ENCODE data around the gene FAM229B.
A peak's percentile ranks its signal among the peaks of the same experiment; 100 is the strongest.
"Not testable (repeated sequence)": the region's sequence is repeated elsewhere in the genome, so short reads cannot be mapped to it uniquely, and the experiment has no call there.

Gene FAM229B

GRCh38 chr6:112087136-112087911 lies at the start of gene FAM229B, which contains the start of gene TUBE1:
FAM229B (plus strand) TSS chr6:112087591; CDS start chr6:112099284, 11,693 bp downstream.
TUBE1 (minus strand) TSS chr6:112087482; CDS start chr6:112087434, 48 bp downstream.
- peaks cover 13% of the 10 kb centered on the region for H3K27me3 ChIP-seq (ENCODE audit: low read depth)
- no peaks in the 10 kb centered on the region for H3K9me3 ChIP-seq
- in situ Hi-C loops (cut with MboI; ENCODE audit: low sequenced_read_pairs): no loop called here
- peak; percentile 93 to 99 for DNase-seq (ENCODE audit: low spot score in 2 of 2)
- peaks cover 8% of the 10 kb centered on the region for H3K4me1 ChIP-seq
- peaks cover 6% of the 10 kb centered on the region for H3K36me3 ChIP-seq (replicated peaks)
- peak within 1 kb of the TSS; percentile 71 for H3K4me3 ChIP-seq

DNA sequence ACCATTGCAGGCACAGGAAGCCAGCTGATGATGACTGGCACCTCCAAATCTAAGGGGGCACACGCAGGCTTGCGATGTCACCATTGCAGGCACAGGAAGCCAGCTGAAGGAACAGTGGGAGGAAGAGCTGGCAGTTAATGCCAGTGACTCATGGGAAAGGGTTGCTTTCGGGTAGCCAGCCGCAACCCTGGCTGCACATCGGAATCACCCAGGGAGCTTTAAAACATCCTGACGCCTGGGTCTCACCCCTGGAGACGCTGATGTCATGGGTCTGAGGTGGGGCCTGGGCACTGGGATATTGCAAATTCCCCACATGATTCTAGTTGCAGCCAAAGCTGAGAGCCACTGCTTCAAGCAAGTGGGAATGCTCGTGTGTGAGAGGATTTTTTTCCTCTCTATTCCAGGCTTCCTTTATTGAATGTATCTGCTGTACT lies 49.6 kb upstream of the FAM229B start:
- Histone ChIP-seq H3K4me3 (no peak overlapping the region), H3K36me3 (replicated peaks) (no peaks in the 10 kb centered on the region), H3K9me3 (no peaks in the 10 kb centered on the region), H3K4me1 (peaks cover 3% of the 10 kb centered on the region; the same call in 1 of the 2 replicates), H3K27me3 (ENCODE audit: low read depth) (no peaks in the 10 kb centered on the region)
- no peak for DNase-seq (ENCODE audit: low spot score in 2 of 2)
- in situ Hi-C loops (cut with MboI; ENCODE audit: low sequenced_read_pairs): loop anchor here (25.0 kb wide), 1 partner anchor 1000 kb away; no protein-coding TSS in a partner anchor

DNA sequence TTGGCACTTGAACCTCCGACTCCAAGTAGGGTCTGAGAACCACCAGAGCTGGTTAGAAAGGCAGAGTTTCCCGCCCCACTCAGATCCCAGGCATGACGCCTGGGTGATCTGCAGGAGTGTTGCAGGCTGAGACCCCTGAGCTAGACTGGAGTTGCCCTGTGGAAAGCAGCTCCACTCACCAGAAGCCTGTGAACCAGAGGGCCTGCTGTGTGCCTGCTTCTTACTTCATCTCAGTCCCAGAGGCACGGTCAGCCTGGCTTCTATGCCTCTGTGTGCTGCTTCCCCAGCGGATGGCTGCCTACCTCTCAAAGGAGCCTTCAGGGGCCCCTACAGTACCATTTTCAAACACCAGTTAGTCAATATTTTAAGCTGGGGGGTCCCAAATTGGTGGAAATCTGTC lies 49.1 kb upstream of the FAM229B start:
- Histone ChIP-seq H3K36me3 (replicated peaks) (no peaks in the 10 kb centered on the region), H3K9me3 (no peaks in the 10 kb centered on the region), H3K4me1 (peaks cover 4% of the 10 kb centered on the region; the same call in 1 of the 2 replicates), H3K27me3 (ENCODE audit: low read depth) (no peaks in the 10 kb centered on the region), H3K4me3 (no peak overlapping the region)
- in situ Hi-C loops (cut with MboI; ENCODE audit: low sequenced_read_pairs): loop anchor here (25.0 kb wide), 1 partner anchor 1001 kb away; no protein-coding TSS in a partner anchor
- DNase-seq (ENCODE audit: low spot score in 2 of 2): no peak

- H3K27me3 ChIP-seq (ENCODE audit: low read depth): no peaks in the 10 kb centered on the region
- DNase-seq (ENCODE audit: low spot score in 2 of 2): no peak
- no peak overlapping the region for H3K4me3 ChIP-seq
- in situ Hi-C loops (cut with MboI; ENCODE audit: low sequenced_read_pairs): loop anchor here (25.0 kb wide), 1 partner anchor 1002 kb away; no protein-coding TSS in a partner anchor
- no peaks in the 10 kb centered on the region for H3K36me3 ChIP-seq (replicated peaks)
- no peaks in the 10 kb centered on the region for H3K9me3 ChIP-seq
- peaks cover 3% of the 10 kb centered on the region; the same call in 1 of the 2 replicates for H3K4me1 ChIP-seq
Observed at GRCh38 chr6:112038756-112039430, 48.5 kb upstream of the FAM229B start.

DNA sequence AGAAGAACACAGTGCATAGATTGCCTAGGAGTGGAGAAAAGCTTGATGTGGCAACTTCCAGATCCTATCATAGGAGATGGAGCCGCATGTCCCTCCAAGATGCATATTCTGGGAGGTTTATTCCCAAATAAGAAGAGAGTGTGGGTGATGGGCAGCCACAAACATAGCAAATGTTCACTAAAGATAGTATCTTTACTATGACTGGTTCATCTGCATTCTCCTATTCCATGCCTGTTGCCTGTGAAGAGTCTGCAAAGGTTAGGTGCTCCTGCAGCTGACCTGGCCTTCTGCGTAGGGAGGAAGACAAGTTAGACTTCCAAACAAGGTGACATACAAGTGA lies 48.0 kb upstream of the FAM229B start:
- H3K27me3 ChIP-seq (ENCODE audit: low read depth): no peaks in the 10 kb centered on the region
- no peaks in the 10 kb centered on the region for H3K36me3 ChIP-seq (replicated peaks)
- no peaks in the 10 kb centered on the region for H3K9me3 ChIP-seq
- DNase-seq (ENCODE audit: low spot score in 2 of 2): no peak
- H3K4me3 ChIP-seq: no peak overlapping the region
- in situ Hi-C loops (cut with MboI; ENCODE audit: low sequenced_read_pairs): loop anchor here (25.0 kb wide), 1 partner anchor 1002 kb away; no protein-coding TSS in a partner anchor
- peaks cover 2% of the 10 kb centered on the region; the same call in 1 of the 2 replicates for H3K4me1 ChIP-seq

GRCh38 chr6:112040956-112041355 lies 46.4 kb upstream of the FAM229B start:
- Histone ChIP-seq H3K36me3 (replicated peaks) (no peaks in the 10 kb centered on the region), H3K4me1 (peaks cover 2% of the 10 kb centered on the region; the same call in 1 of the 2 replicates), H3K9me3 (no peaks in the 10 kb centered on the region), H3K4me3 (no peak overlapping the region), H3K27me3 (ENCODE audit: low read depth) (no peaks in the 10 kb centered on the region)
- DNase-seq (ENCODE audit: low spot score in 2 of 2): no peak
- in situ Hi-C loops (cut with MboI; ENCODE audit: low sequenced_read_pairs): loop anchor here (25.0 kb wide), 1 partner anchor 1004 kb away; no protein-coding TSS in a partner anchor

DNA sequence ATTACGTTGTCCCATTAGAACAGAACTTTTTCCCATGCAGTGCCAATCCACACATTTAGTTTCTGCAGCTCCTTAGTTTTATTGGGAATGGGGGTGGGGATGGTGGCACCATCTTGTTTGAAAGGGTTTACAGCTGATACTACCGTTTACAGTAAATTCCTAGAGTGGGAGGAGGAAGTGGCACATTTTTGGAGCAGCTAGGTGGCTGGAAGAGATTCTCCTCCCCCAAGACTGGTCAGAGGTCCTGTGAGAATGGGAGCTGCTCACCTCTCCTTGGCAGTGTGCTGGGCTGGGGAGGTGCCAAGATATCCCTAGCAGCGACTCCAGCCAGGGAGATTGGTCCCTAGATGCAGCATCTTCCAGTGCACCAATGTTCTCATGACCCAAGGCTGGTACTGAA lies 45.9 kb upstream of the FAM229B start:
- in situ Hi-C loops (cut with MboI; ENCODE audit: low sequenced_read_pairs): loop anchor here (25.0 kb wide), 1 partner anchor 1004 kb away; no protein-coding TSS in a partner anchor
- Histone ChIP-seq H3K4me3 (no peak overlapping the region), H3K9me3 (no peaks in the 10 kb centered on the region), H3K4me1 (peaks cover 2% of the 10 kb centered on the region; the same call in 1 of the 2 replicates), H3K36me3 (replicated peaks) (no peaks in the 10 kb centered on the region), H3K27me3 (ENCODE audit: low read depth) (no peaks in the 10 kb centered on the region)
- no peak for DNase-seq (ENCODE audit: low spot score in 2 of 2)

DNA sequence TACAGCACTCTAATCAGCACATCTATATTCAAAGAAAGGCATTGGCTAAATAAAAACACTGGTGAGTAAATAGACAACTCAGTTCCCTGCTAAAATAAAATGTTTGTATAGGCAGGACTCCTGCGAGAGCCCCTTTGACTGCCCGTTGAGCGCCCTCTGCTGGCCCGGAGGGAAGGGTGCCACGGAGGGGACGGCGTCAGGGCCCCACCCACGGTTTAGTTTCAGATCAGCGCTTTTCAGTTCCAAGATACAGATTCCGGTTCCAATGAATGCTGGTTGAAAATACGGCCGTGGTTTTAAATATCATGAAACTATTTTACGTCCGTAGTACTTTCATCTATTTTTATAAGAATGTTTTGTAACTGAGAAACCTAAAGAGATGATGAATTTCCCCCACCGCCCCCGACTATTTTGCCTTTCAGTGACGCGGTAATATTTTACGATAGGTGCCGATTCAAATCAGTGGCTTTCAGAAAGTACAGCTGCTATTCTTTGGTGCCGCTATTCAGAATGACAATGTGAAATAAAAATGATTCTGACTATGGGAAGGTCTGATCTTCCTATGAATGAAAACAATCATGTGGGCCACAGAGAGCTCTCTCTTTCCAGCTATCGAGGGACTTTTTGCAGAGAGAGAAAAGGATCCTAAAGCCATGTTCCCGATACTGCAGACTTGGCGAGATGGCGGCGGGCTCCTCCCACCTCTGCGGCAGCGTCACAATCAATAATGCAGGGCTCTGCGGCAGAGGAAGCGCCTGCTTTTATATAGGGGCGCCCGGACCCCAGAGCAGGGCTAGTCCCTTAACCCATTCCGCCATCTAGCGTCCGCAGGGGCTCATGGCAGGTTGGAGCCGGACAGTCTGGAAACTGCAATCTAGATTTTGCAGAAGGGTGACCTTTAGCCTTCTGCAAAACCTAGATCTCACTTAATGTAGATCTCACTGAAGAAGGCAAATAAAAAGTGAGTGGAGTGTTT lies 44.1 kb upstream of the FAM229B start:
- Histone ChIP-seq H3K36me3 (replicated peaks) (no peaks in the 10 kb centered on the region), H3K4me1 (peaks cover 2% of the 10 kb centered on the region; the same call in 1 of the 2 replicates), H3K9me3 (no peaks in the 10 kb centered on the region), H3K4me3 (peak overlapping the region; percentile 44), H3K27me3 (ENCODE audit: low read depth) (no peaks in the 10 kb centered on the region)
- peak; percentile 93 to 97 for DNase-seq (ENCODE audit: low spot score in 2 of 2)
- in situ Hi-C loops (cut with MboI; ENCODE audit: low sequenced_read_pairs): loop anchor here (25.0 kb wide), 1 partner anchor 1006 kb away; no protein-coding TSS in a partner anchor

GRCh38 chr6:112044196-112044595 lies 43.2 kb upstream of the FAM229B start:
- H3K9me3 ChIP-seq: no peaks in the 10 kb centered on the region
- no peak for DNase-seq (ENCODE audit: low spot score in 2 of 2)
- no peaks in the 10 kb centered on the region for H3K36me3 ChIP-seq (replicated peaks)
- peaks cover 2% of the 10 kb centered on the region; the same call in 1 of the 2 replicates for H3K4me1 ChIP-seq
- H3K27me3 ChIP-seq (ENCODE audit: low read depth): no peaks in the 10 kb centered on the region
- no peak overlapping the region for H3K4me3 ChIP-seq
- in situ Hi-C loops (cut with MboI; ENCODE audit: low sequenced_read_pairs): loop anchor here (25.0 kb wide), 1 partner anchor 1007 kb away; no protein-coding TSS in a partner anchor

DNA sequence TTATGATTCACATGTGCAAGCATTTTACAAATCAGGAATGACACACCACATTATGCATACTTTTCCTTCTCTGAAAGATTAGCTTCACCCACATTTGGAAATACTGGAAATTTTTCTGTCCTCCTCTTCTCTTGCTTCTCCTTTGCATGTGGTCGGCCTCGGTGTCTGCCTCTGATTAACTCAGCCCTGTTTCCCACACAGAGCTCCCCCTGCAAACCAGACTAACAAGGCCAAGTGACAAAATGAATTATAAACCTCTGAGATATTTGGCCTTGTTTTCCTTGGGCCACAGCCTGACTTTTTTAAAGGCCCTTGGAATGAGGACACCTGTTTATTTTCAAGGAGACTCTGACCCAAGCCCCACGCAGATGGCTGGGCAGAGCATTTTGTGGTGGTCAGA lies 42.5 kb upstream of the FAM229B start:
- DNase-seq (ENCODE audit: low spot score in 2 of 2): no peak
- H3K36me3 ChIP-seq (replicated peaks): no peaks in the 10 kb centered on the region
- H3K4me3 ChIP-seq: no peak overlapping the region
- H3K4me1 ChIP-seq: peaks cover 2% of the 10 kb centered on the region; the same call in 1 of the 2 replicates
- H3K9me3 ChIP-seq: no peaks in the 10 kb centered on the region
- in situ Hi-C loops (cut with MboI; ENCODE audit: low sequenced_read_pairs): loop anchor here (25.0 kb wide), 1 partner anchor 1008 kb away; no protein-coding TSS in a partner anchor
- no peaks in the 10 kb centered on the region for H3K27me3 ChIP-seq (ENCODE audit: low read depth)

- H3K4me1 ChIP-seq; H3K36me3 ChIP-seq (replicated peaks); H3K27me3 ChIP-seq (ENCODE audit: low read depth); H3K9me3 ChIP-seq; DNase-seq (ENCODE audit: low spot score in 2 of 2); H3K4me3 ChIP-seq: not testable (repeated sequence)
- in situ Hi-C loops (cut with MboI; ENCODE audit: low sequenced_read_pairs): loop anchor here (25.0 kb wide), 1 partner anchor 1010 kb away; no protein-coding TSS in a partner anchor
Observed at GRCh38 chr6:112047523-112047922, 39.9 kb upstream of the FAM229B start.

- DNase-seq (ENCODE audit: low spot score in 2 of 2): no peak
- in situ Hi-C loops (cut with MboI; ENCODE audit: low sequenced_read_pairs): loop anchor here (25.0 kb wide), 1 partner anchor 1012 kb away; no protein-coding TSS in a partner anchor
- no peaks in the 10 kb centered on the region for H3K9me3 ChIP-seq
- H3K27me3 ChIP-seq (ENCODE audit: low read depth): no peaks in the 10 kb centered on the region
- H3K4me3 ChIP-seq: no peak overlapping the region
- H3K36me3 ChIP-seq (replicated peaks): no peaks in the 10 kb centered on the region
- no peaks in the 10 kb centered on the region for H3K4me1 ChIP-seq
Observed at GRCh38 chr6:112049026-112049799, 38.2 kb upstream of the FAM229B start.

Data from HAP-1 (cell line).